Measurements from ENCODE around the gene CPSF7.

Gene CPSF7

GRCh38 chr11:61416941-61417340 lies 12.8 kb downstream of the CPSF7 start:
- DNase-seq (ENCODE audit: low spot score) = no peak
- no peak for TF ChIP-seq CTCF (IDR thresholded peaks at IDR 0.05; ENCODE audit: extremely low read depth, missing control alignments)

- DNase-seq (ENCODE audit: low spot score) = no peak
- TF ChIP-seq CTCF (IDR thresholded peaks at IDR 0.05; ENCODE audit: extremely low read depth, missing control alignments) = no peak
Measured at GRCh38 chr11:61415381-61415780, 14.4 kb downstream of the CPSF7 start.

GRCh38 chr11:61414547-61414946 lies 15.2 kb downstream of the CPSF7 start:
- DNase-seq (ENCODE audit: low spot score) = no peak
- no peak for TF ChIP-seq CTCF (IDR thresholded peaks at IDR 0.05; ENCODE audit: extremely low read depth, missing control alignments)

GRCh38 chr11:61413496-61413895 lies 16.3 kb downstream of the CPSF7 start:
- TF ChIP-seq CTCF (IDR thresholded peaks at IDR 0.05; ENCODE audit: extremely low read depth, missing control alignments) = no peak
- DNase-seq (ENCODE audit: low spot score) = no peak

GRCh38 chr11:61411589-61411988 lies 18.2 kb downstream of the CPSF7 start:
- DNase-seq (ENCODE audit: low spot score) = no peak
- TF ChIP-seq CTCF (IDR thresholded peaks at IDR 0.05; ENCODE audit: extremely low read depth, missing control alignments) = no peak

GRCh38 chr11:61406991-61407728 lies 22.6 kb downstream of the CPSF7 start:
- no peak for TF ChIP-seq CTCF (IDR thresholded peaks at IDR 0.05; ENCODE audit: extremely low read depth, missing control alignments)
- no peak for DNase-seq (ENCODE audit: low spot score)

GRCh38 chr11:61406067-61406466 lies 23.7 kb downstream of the CPSF7 start:
- TF ChIP-seq CTCF (IDR thresholded peaks at IDR 0.05; ENCODE audit: extremely low read depth, missing control alignments) = no peak
- no peak for DNase-seq (ENCODE audit: low spot score)
